ENCODE data around the gene MRPL53. TPM values are rescaled to one million over a fixed set of nuclear protein-coding genes. Genes with fewer than 3 reads are reported as not detected.

Gene MRPL53
- total and polyA plus RNA-seq, 2 of the 13 experiments (the other 11 are each of a cell fraction or from before 2014, with no cell fraction given): 34.3 to 51.9 TPM

DNA sequence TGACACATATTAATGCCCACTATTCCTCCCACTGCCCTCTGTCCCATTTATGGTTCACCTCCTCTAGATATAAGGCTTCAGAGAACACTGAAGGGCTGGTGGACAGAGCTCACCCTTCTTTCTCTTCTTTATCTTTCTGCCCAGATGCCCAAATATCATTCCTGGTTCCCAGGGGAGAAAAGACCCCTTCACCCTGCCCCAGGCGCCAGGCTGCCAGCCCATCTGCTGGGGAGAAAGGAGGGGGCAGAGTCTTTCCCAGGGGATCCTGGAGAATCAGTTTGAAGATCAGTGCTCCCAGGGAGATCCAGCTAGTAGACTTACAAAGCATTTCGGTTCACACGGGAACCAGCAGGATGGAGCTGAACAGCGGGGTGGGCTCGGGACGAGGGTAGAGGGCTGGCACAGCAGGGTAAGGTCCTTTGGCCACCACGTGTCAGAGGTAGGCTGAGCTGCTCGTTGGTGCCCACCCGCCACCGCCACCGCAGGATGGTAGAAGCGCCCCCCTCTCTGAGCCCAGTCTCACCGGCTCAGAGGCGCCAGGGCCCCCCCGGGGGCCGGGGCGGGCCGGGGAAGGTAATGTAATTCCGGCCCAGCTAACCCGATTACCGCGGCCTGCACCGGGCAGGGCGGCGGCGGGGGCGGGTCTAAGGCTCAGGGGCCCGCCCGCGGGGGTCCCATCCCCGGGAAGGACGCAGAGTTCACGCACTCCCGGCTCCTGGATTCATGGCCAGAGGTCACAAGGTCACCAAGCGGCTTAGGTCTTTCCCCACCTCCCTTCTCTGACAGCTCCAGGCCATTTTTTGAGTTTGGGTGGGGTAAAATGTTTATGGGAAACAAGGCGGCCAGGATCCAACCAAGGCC is 40.5 kb upstream of the MRPL53 start (continued):
- TF ChIP-seq FOXJ3 (CRISPR knock-in tag; IDR thresholded peaks at IDR 0.05; ENCODE audit: borderline replicate concordance) (no peak), HOXD1 (CRISPR knock-in tag; IDR thresholded peaks at IDR 0.05) (no peak), ZNF598 (CRISPR knock-in tag; IDR thresholded peaks at IDR 0.05; ENCODE audit: borderline replicate concordance) (no peak), GMEB1 (CRISPR knock-in tag; IDR thresholded peaks at IDR 0.05; ENCODE audit: borderline replicate concordance) (no peak; the same call in 1 of the 2 replicates), PHF8 (CRISPR knock-in tag; IDR thresholded peaks at IDR 0.05) (0 out of 2 replicates have a peak, but pooled peaks have one; percentile 41), RBM22 (optimal IDR thresholded peaks at IDR 0.05; ENCODE audit: low read length) (no peak), ATF7-NPFF (CRISPR knock-in tag; IDR thresholded peaks at IDR 0.05; ENCODE audit: low read depth) (no peak), GRHL1 (CRISPR knock-in tag; conservative IDR thresholded peaks at IDR 0.05) (no peak), ZNF749 (CRISPR knock-in tag; IDR thresholded peaks at IDR 0.05; ENCODE audit: borderline replicate concordance) (no peak), MTA3 (CRISPR knock-in tag; IDR thresholded peaks at IDR 0.05) (no peak), ZNF740 (CRISPR knock-in tag; IDR thresholded peaks at IDR 0.05) (no peak), SP1 (IDR thresholded peaks at IDR 0.05) (no peak), SP1 (CRISPR knock-in tag; IDR thresholded peaks at IDR 0.05) (peak; percentile 10; the same call in 1 of the 2 replicates)
- TF ChIP-seq, protein P1, sequence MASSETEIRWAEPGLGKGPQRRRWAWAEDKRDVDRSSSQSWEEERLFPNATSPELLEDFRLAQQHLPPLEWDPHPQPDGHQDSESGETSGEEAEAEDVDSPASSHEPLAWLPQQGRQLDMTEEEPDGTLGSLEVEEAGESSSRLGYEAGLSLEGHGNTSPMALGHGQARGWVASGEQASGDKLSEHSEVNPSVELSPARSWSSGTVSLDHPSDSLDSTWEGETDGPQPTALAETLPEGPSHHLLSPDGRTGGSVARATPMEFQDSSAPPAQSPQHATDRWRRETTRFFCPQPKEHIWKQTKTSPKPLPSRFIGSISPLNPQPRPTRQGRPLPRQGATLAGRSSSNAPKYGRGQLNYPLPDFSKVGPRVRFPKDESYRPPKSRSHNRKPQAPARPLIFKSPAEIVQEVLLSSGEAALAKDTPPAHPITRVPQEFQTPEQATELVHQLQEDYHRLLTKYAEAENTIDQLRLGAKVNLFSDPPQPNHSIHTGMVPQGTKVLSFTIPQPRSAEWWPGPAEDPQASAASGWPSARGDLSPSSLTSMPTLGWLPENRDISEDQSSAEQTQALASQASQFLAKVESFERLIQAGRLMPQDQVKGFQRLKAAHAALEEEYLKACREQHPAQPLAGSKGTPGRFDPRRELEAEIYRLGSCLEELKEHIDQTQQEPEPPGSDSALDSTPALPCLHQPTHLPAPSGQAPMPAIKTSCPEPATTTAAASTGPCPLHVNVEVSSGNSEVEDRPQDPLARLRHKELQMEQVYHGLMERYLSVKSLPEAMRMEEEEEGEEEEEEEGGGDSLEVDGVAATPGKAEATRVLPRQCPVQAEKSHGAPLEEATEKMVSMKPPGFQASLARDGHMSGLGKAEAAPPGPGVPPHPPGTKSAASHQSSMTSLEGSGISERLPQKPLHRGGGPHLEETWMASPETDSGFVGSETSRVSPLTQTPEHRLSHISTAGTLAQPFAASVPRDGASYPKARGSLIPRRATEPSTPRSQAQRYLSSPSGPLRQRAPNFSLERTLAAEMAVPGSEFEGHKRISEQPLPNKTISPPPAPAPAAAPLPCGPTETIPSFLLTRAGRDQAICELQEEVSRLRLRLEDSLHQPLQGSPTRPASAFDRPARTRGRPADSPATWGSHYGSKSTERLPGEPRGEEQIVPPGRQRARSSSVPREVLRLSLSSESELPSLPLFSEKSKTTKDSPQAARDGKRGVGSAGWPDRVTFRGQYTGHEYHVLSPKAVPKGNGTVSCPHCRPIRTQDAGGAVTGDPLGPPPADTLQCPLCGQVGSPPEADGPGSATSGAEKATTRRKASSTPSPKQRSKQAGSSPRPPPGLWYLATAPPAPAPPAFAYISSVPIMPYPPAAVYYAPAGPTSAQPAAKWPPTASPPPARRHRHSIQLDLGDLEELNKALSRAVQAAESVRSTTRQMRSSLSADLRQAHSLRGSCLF (CRISPR knock-in tag; IDR thresholded peaks at IDR 0.05; ENCODE audit: borderline replicate concordance): no peak
- TF ChIP-seq, protein P2, sequence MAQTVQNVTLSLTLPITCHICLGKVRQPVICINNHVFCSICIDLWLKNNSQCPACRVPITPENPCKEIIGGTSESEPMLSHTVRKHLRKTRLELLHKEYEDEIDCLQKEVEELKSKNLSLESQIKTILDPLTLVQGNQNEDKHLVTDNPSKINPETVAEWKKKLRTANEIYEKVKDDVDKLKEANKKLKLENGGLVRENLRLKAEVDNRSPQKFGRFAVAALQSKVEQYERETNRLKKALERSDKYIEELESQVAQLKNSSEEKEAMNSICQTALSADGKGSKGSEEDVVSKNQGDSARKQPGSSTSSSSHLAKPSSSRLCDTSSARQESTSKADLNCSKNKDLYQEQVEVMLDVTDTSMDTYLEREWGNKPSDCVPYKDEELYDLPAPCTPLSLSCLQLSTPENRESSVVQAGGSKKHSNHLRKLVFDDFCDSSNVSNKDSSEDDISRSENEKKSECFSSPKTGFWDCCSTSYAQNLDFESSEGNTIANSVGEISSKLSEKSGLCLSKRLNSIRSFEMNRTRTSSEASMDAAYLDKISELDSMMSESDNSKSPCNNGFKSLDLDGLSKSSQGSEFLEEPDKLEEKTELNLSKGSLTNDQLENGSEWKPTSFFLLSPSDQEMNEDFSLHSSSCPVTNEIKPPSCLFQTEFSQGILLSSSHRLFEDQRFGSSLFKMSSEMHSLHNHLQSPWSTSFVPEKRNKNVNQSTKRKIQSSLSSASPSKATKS (CRISPR knock-in tag; IDR thresholded peaks at IDR 0.05): no peak
- TF ChIP-seq, protein P3, sequence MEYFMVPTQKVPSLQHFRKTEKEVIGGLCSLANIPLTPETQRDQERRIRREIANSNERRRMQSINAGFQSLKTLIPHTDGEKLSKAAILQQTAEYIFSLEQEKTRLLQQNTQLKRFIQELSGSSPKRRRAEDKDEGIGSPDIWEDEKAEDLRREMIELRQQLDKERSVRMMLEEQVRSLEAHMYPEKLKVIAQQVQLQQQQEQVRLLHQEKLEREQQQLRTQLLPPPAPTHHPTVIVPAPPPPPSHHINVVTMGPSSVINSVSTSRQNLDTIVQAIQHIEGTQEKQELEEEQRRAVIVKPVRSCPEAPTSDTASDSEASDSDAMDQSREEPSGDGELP (IDR thresholded peaks at IDR 0.05; ENCODE audit: borderline replicate concordance, low read depth): no peak

All from HepG2 (cell line).